Loucy (cell line): Measurements from ENCODE around the gene CCM2.
"Not testable (repeated sequence)": the region's sequence is repeated elsewhere in the genome, so short reads cannot be mapped to it uniquely, and the experiment has no call there.

Experiments
- H2AFZ ChIP-seq: fragments of 200-600 bp; sonication (generic); 2 replicates; pipeline ENCODE4 v1.6.0; 2016; ENCODE audit warnings: antibody characterized with exemption, mild to moderate bottlenecking, low read length, moderate library complexity
- H3F3A ChIP-seq: fragments of 200-600 bp; 2 replicates; pipeline ENCODE4 v1.6.0; 2016; ENCODE audit warnings: antibody characterized with exemption, low read depth, mild to moderate bottlenecking
- H3K27me3 ChIP-seq: fragments of 200-600 bp; sonication (generic); 2 replicates; pipeline ENCODE4 v1.6.1; 2014; ENCODE audit warnings: low read length, mild to moderate bottlenecking; ENCODE audit not compliant: insufficient read depth, poor library complexity, severe bottlenecking
- H3K36me3 ChIP-seq: fragments of 200-600 bp; sonication (generic); 2 replicates; pipeline ENCODE4 v1.6.1; 2016; ENCODE audit warnings: low read length; ENCODE audit not compliant: insufficient read depth
- H3K4me1 ChIP-seq: fragments of 200-600 bp; sonication (generic); 2 replicates; pipeline ENCODE4 v1.5.1; 2014; ENCODE audit warnings: low read length, mild to moderate bottlenecking; ENCODE audit not compliant: insufficient read depth, poor library complexity, severe bottlenecking
- H3K4me2 ChIP-seq: fragments of 200-600 bp; sonication (generic); 2 replicates; pipeline ENCODE4 v1.6.0; 2014; ENCODE audit warnings: antibody characterized with exemption, low read length, low read depth, mild to moderate bottlenecking; ENCODE audit not compliant: poor library complexity, severe bottlenecking
- H3K4me3 ChIP-seq: fragments of 200-600 bp; sonication (generic); 2 replicates; pipeline ENCODE4 v1.5.1; 2014; ENCODE audit warnings: low read length, mild to moderate bottlenecking, mixed read lengths; ENCODE audit not compliant: poor library complexity, severe bottlenecking
- H3K79me2 ChIP-seq: fragments of 200-600 bp; sonication (generic); 2 replicates; pipeline ENCODE4 v1.6.1; 2014; ENCODE audit warnings: low read length; ENCODE audit not compliant: insufficient read depth
- H3K9ac ChIP-seq: fragments of 200-600 bp; sonication (generic); 2 replicates; pipeline ENCODE4 v1.6.0; 2014; ENCODE audit warnings: mild to moderate bottlenecking, low read depth, low read length, moderate library complexity; ENCODE audit not compliant: poor library complexity, severe bottlenecking
- H3K9me2 ChIP-seq: fragments of 200-600 bp; sonication (generic); replicated peaks from 2 replicates; pipeline ENCODE4 v1.6.1; 2016; ENCODE audit warnings: low read depth, low read length, mixed read lengths
- H3K9me3 ChIP-seq: fragments of 200-600 bp; sonication (generic); 2 replicates; pipeline ENCODE4 v1.6.1; 2014; ENCODE audit warnings: mild to moderate bottlenecking, antibody characterized with exemption, low read length, low read depth; ENCODE audit not compliant: insufficient read depth
- H4K20me1 ChIP-seq: fragments of 200-600 bp; sonication (generic); 2 replicates; pipeline ENCODE4 v1.6.0; 2014; ENCODE audit warnings: antibody characterized with exemption, low read length, mild to moderate bottlenecking; ENCODE audit not compliant: insufficient read depth, poor library complexity, severe bottlenecking
- CTCF ChIP-seq: fragments of 200-600 bp; sonication (generic); conservative IDR thresholded peaks from 2 replicates; pipeline ENCODE4 v1.5.1; 2014; ENCODE audit warnings: mild to moderate bottlenecking, antibody characterized with exemption, low read length
- EZH2phosphoT487 ChIP-seq: fragments of 200-600 bp; IDR thresholded peaks from 2 replicates; pipeline ENCODE4 v1.6.1; 2018; ENCODE audit warnings: antibody characterized with exemption, mild to moderate bottlenecking, moderate library complexity, borderline replicate concordance

CCM2 gene

GRCh38 chr7:45020915-45021314, 20.9 kb downstream of the CCM2 start:
- Histone ChIP-seq H3K4me2 (no peak overlapping the region), H3K4me3 (no peak overlapping the region), H3K79me2 (peaks cover 33% of the 10 kb centered on the region)

DNA sequence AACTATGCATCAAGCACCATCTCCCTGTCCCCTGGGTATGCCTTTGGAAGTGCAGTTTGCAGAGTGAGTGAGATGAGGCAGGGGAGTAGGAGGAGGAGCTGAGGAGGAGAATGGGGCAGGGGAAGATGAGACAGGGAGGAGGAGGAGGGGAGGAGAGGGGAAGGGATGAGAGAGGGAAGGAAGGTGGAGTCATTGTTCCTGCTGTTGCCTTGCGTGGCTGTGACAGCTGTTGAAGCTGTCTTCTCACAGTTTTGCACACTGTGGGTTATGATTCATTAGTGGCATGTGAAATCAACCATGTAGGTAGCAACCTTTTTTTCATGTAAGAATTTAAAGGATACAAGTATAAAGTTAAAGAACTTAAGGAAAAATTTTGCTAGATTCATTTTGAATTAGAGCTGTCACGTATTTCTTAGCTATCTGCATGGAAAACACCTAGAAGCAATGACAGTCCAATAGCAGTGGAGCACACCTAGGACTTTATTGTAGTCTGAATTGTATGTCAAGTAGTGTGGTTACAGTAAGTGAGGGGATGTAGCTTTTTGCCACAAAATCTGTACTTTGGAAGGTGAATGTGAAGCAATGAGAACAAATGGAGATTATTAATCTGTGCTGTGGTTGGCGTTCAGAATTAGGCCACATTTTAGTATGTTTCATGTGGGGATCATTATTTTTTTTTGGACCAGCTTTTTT, 21.7 kb downstream of the CCM2 start:
- Histone ChIP-seq H3K4me2 (no peak overlapping the region), H3K9me2 (no peaks in the 10 kb centered on the region), H3K36me3 (no peaks in the 10 kb centered on the region), H3F3A (peaks cover 7% of the 10 kb centered on the region; the same call in 1 of the 2 replicates), H3K9me3 (peaks cover 3% of the 10 kb centered on the region; the same call in 1 of the 2 replicates), H3K79me2 (peaks cover 36% of the 10 kb centered on the region), H3K4me3 (no peak overlapping the region), H3K9ac (no peak overlapping the region), H3K27me3 (no peaks in the 10 kb centered on the region), H4K20me1 (no peaks in the 10 kb centered on the region), H2AFZ (no peak overlapping the region), H3K4me1 (peaks cover 21% of the 10 kb centered on the region)
- TF ChIP-seq CTCF = no peak
- no peak for TF ChIP-seq EZH2phosphoT487

More at GRCh38 chr7:45020915-45021314, 20.9 kb downstream of the CCM2 start:
- 0 out of 2 replicates have a peak, but pooled peaks cover 5% of the 10 kb centered on the region for H3F3A ChIP-seq
- no peaks in the 10 kb centered on the region for H3K27me3 ChIP-seq
- no peak overlapping the region for H3K9ac ChIP-seq
- no peaks in the 10 kb centered on the region for H3K9me2 ChIP-seq
- no peak overlapping the region for H2AFZ ChIP-seq
- H4K20me1 ChIP-seq = no peaks in the 10 kb centered on the region
- TF ChIP-seq CTCF (no peak), EZH2phosphoT487 (no peak)
- peaks cover 3% of the 10 kb centered on the region; the same call in 1 of the 2 replicates for H3K9me3 ChIP-seq
- H3K36me3 ChIP-seq = no peaks in the 10 kb centered on the region
- H3K4me1 ChIP-seq = peaks cover 13% of the 10 kb centered on the region

- Histone ChIP-seq H3K9me3 (peaks cover 3% of the 10 kb centered on the region; the same call in 1 of the 2 replicates), H3K27me3 (no peaks in the 10 kb centered on the region), H4K20me1 (peaks cover 11% of the 10 kb centered on the region), H3K9ac (no peak overlapping the region), H3K36me3 (no peaks in the 10 kb centered on the region), H2AFZ (no peak overlapping the region), H3K9me2 (no peaks in the 10 kb centered on the region), H3K4me2 (no peak overlapping the region), H3K4me1 (peaks cover 35% of the 10 kb centered on the region), H3K79me2 (peaks cover 49% of the 10 kb centered on the region), H3F3A (peaks cover 12% of the 10 kb centered on the region), H3K4me3 (no peak overlapping the region)
- no peak for TF ChIP-seq CTCF
- TF ChIP-seq EZH2phosphoT487 = no peak
These were observed 24.2 kb downstream of the CCM2 start for GRCh38 chr7:45024126-45024744.

DNA sequence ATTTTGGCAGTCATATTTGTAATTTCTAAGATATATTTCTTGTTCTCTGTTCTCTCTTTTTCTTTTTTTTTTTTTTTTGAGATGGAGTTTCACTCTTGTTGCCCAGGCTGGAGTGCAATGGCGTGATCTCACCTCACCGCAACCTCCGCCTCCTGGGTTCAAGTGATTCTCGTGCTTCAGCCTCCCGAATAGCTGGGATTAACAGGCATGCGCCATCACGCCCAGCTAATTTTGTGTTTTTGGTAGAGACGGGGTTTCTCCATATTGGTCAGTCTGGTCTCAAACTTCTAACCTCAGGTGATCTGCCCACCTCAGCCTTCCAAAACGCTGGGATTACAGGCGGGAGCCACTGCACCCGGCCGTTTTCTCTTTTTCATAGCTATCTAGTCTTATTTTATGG, 25.5 kb downstream of the CCM2 start:
- not testable (repeated sequence) for H3K4me2 ChIP-seq, H3K9me2 ChIP-seq, H3K36me3 ChIP-seq, H3K27me3 ChIP-seq, H3K9me3 ChIP-seq, H2AFZ ChIP-seq, H3K4me3 ChIP-seq
- peaks cover 12% of the 10 kb centered on the region for H3F3A ChIP-seq
- peaks cover 23% of the 10 kb centered on the region for H4K20me1 ChIP-seq
- peak overlapping the region; percentile 98 for H3K9ac ChIP-seq
- H3K4me1 ChIP-seq = peaks cover 46% of the 10 kb centered on the region
- peaks cover 61% of the 10 kb centered on the region for H3K79me2 ChIP-seq
